Mesenchymal stem cell (in vitro differentiated cells and primary cell): Measurements from ENCODE around the gene NAALADL2.
"Not testable (repeated sequence)": the region's sequence is repeated elsewhere in the genome, so short reads cannot be mapped to it uniquely, and the experiment has no call there.

Experiments used
- DNase-seq: peaks from one replicate; pipeline ENCODE4 v3.0.0-alpha.2; 2013
- H2AFZ ChIP-seq: one replicate; pipeline ENCODE4 v1.6.1; 2013; ENCODE audit warnings: low read depth, mild to moderate bottlenecking, control low read depth, inconsistent platforms, low read length, moderate library complexity
- H2AK5ac ChIP-seq: 2 replicates; pipeline ENCODE4 v1.6.1; 2013; ENCODE audit warnings: low read length, moderate library complexity, mild to moderate bottlenecking, inconsistent platforms; ENCODE audit not compliant: severe bottlenecking
- H2BK120ac ChIP-seq: one replicate; pipeline ENCODE4 v1.6.1; 2013; ENCODE audit warnings: low read depth, mild to moderate bottlenecking, inconsistent platforms, low read length, moderate library complexity
- H2BK12ac ChIP-seq, 2 experiments: one replicate each; pipeline ENCODE4 v1.6.1; 2013; ENCODE audit warnings: inconsistent platforms in 2 of 2, low read length in 2 of 2, mild to moderate bottlenecking in 2 of 2, moderate library complexity in 2 of 2, control low read depth in 1 of 2
- H2BK15ac ChIP-seq: one replicate; pipeline ENCODE4 v1.6.1; 2013; ENCODE audit warnings: mild to moderate bottlenecking, low read depth, inconsistent platforms; ENCODE audit not compliant: poor library complexity, severe bottlenecking
- H2BK5ac ChIP-seq: 2 replicates; pipeline ENCODE4 v1.6.1; 2013; ENCODE audit warnings: low read depth, mild to moderate bottlenecking, low read length, control low read depth, inconsistent platforms; ENCODE audit not compliant: poor library complexity, severe bottlenecking
- H3K14ac ChIP-seq, 2 experiments: one replicate each; pipeline ENCODE4 v1.6.1; 2013; ENCODE audit warnings: inconsistent platforms in 2 of 2, low read length in 2 of 2, control low read depth in 1 of 2, mild to moderate bottlenecking in 1 of 2, moderate library complexity in 1 of 2
- H3K18ac ChIP-seq, 2 experiments: one replicate each; pipeline ENCODE4 v1.6.1; 2013; ENCODE audit warnings: inconsistent platforms in 2 of 2, low read length in 2 of 2, control low read depth in 1 of 2, low read depth in 1 of 2, mild to moderate bottlenecking in 1 of 2
- H3K23ac ChIP-seq, 2 experiments: one replicate each; pipeline ENCODE4 v1.6.1; 2013; ENCODE audit warnings: inconsistent platforms in 2 of 2, low read length in 2 of 2, mild to moderate bottlenecking in 2 of 2, moderate library complexity in 2 of 2, control low read depth in 1 of 2
- H3K27ac ChIP-seq: 2 replicates; pipeline ENCODE4 v1.5.1; 2013; ENCODE audit warnings: mild to moderate bottlenecking, moderate library complexity, low read length, control low read depth, inconsistent platforms; ENCODE audit not compliant: poor library complexity, severe bottlenecking
- H3K27me3 ChIP-seq, 2 experiments: 2 replicates each; pipeline versions ENCODE4 v1.6.1 to v1.7.0; 2013; ENCODE audit warnings: low read length in 2 of 2, mild to moderate bottlenecking in 2 of 2, moderate library complexity in 2 of 2, control low read depth in 1 of 2, inconsistent platforms in 1 of 2; ENCODE audit not compliant: control insufficient read depth in 1 of 2, insufficient read depth in 1 of 2
- H3K36me3 ChIP-seq, 2 experiments: 2 replicates each; pipeline versions ENCODE4 v1.6.1 to v1.7.0; 2013; ENCODE audit warnings: low read length in 2 of 2, control low read depth in 1 of 2, inconsistent platforms in 1 of 2, low read depth in 1 of 2, mild to moderate bottlenecking in 1 of 2; ENCODE audit not compliant: insufficient read depth in 2 of 2, control insufficient read depth in 1 of 2
- H3K4ac ChIP-seq, 2 experiments: one replicate each; pipeline ENCODE4 v1.6.1; 2013; ENCODE audit warnings: inconsistent platforms in 2 of 2, low read length in 2 of 2, mild to moderate bottlenecking in 2 of 2, moderate library complexity in 2 of 2, control low read depth in 1 of 2, low read depth in 1 of 2
- H3K4me1 ChIP-seq: 2 replicates; pipeline ENCODE4 v1.6.1; 2013; ENCODE audit warnings: low read depth, low read length, control low read depth; ENCODE audit not compliant: control insufficient read depth, insufficient read depth
- H3K4me2 ChIP-seq: 2 replicates; pipeline ENCODE4 v1.6.1; 2013; ENCODE audit warnings: low read length, mild to moderate bottlenecking, inconsistent platforms; ENCODE audit not compliant: poor library complexity, severe bottlenecking
- H3K4me3 ChIP-seq, 2 experiments: 2 replicates each; pipeline versions ENCODE4 v1.5.1 to v1.7.0; 2013; ENCODE audit warnings: low read length in 2 of 2, mild to moderate bottlenecking in 2 of 2, control low read depth in 1 of 2, low read depth in 1 of 2; ENCODE audit not compliant: insufficient read depth in 1 of 2
- H3K79me1 ChIP-seq: replicated peaks from 2 replicates; pipeline ENCODE4 v1.6.1; 2013; ENCODE audit warnings: mild to moderate bottlenecking, control low read depth, low read length, inconsistent platforms; ENCODE audit not compliant: poor library complexity, severe bottlenecking
- H3K9ac ChIP-seq: 2 replicates; pipeline ENCODE4 v1.7.0; 2013; ENCODE audit warnings: mild to moderate bottlenecking, low read length, moderate library complexity
- H3K9me3 ChIP-seq: 2 replicates; pipeline ENCODE4 v1.7.0; 2013; ENCODE audit warnings: mild to moderate bottlenecking, low read length; ENCODE audit not compliant: control insufficient read depth
- H4K8ac ChIP-seq: one replicate; pipeline ENCODE4 v1.6.1; 2013; ENCODE audit warnings: inconsistent platforms, mild to moderate bottlenecking, low read length, moderate library complexity
- H4K91ac ChIP-seq: one replicate; pipeline ENCODE4 v1.6.1; 2013; ENCODE audit warnings: mild to moderate bottlenecking, low read length, inconsistent platforms
- WGBS: methylation state at CpG from one replicate; pipeline ENCODE4 v1.1.7; 2013; ENCODE audit warnings: mixed read lengths; 5-methylcytosine and 5-hydroxymethylcytosine counted together

Gene NAALADL2

DNA sequence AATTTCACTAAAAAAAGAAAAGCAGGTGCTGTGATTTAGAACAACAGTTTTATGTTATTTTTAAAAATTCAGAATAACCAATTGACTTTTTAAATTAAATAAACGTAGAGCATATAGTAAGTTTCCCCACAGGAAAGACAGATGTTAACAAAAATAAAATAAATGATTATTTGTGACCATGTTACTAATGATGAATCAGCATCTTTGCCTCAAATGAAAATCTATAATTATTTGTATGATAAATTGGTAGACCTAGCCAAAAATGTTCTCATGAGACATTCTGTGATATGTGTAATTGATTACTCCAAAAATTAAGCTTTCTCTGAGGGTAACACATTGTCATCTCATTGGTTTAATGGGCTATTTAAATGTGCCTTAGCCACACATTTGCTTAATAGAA lies 948.0 kb downstream of the NAALADL2 start:
- Histone ChIP-seq H3K79me1 (no peaks in the 10 kb centered on the region), H3K4me3 (no peak overlapping the region), H2BK120ac (no peak overlapping the region), H3K4ac (no peak overlapping the region), H3K4me1 (no peaks in the 10 kb centered on the region), H2BK5ac (no peak overlapping the region), H4K91ac (no peak overlapping the region), H3K9me3 (no peaks in the 10 kb centered on the region), H3K27me3 (no peaks in the 10 kb centered on the region), H2AFZ (no peak overlapping the region), H3K9ac (no peak overlapping the region), H3K4me2 (no peak overlapping the region), H3K36me3 (no peaks in the 10 kb centered on the region), H2BK15ac (no peak overlapping the region), H3K18ac (no peak overlapping the region), H2AK5ac (no peak overlapping the region), H2BK12ac (no peak overlapping the region), H4K8ac (no peak overlapping the region), H3K14ac (no peak overlapping the region), H3K27ac (no peak overlapping the region), H3K23ac (no peak overlapping the region)
- no peak for DNase-seq
- no CpG with 5 or more reads among the region's 1 CpG for WGBS

DNA sequence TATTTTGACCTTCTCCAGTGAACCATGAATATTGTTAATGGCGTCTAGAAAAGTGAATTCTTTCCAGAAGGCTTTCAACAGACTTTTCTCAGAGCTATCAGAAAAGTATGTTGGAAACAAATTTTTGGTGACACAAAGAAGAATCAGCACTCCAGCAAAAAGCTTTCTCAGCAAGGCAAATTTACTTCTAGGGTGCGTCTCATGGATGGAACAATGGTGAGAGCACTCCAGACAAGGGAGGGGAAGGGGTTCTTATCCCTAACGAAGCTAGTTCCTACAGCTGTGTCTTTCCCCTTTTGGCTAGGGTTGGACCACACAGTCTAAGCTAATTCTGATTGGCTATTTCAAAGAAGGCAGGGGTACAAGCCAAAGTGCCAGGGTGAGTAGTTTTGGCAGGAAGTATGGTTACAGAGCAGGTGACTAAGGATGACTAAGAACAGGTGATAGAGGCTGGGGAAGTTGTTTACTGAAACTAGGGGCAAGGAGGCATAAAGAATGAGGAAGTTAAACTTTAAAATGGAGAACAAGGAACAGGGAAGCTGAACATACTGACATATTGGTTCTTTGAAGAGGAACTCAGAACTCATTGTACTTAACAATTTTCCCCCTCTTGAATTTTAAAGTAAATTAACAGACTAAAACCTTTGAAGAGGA lies 959.8 kb downstream of the NAALADL2 start:
- Histone ChIP-seq H4K91ac (no peak overlapping the region), H3K4me2 (no peak overlapping the region), H4K8ac (no peak overlapping the region), H3K18ac (no peak overlapping the region), H3K79me1 (no peaks in the 10 kb centered on the region), H3K4me3 (no peak overlapping the region), H3K36me3 (no peaks in the 10 kb centered on the region), H2BK12ac (no peak overlapping the region), H3K9ac (no peak overlapping the region), H2BK15ac (no peak overlapping the region), H3K9me3 (peaks cover 41% of the 10 kb centered on the region), H2AFZ (no peak overlapping the region), H3K23ac (no peak overlapping the region), H2AK5ac (no peak overlapping the region), H3K4ac (no peak overlapping the region), H2BK120ac (no peak overlapping the region), H3K14ac (no peak overlapping the region), H3K27me3 (no peaks in the 10 kb centered on the region), H2BK5ac (no peak overlapping the region), H3K4me1 (no peaks in the 10 kb centered on the region), H3K27ac (no peak overlapping the region)
- WGBS, result 91% methylated on average over 3 of the region's 3 CpGs
- DNase-seq, result no peak

DNA sequence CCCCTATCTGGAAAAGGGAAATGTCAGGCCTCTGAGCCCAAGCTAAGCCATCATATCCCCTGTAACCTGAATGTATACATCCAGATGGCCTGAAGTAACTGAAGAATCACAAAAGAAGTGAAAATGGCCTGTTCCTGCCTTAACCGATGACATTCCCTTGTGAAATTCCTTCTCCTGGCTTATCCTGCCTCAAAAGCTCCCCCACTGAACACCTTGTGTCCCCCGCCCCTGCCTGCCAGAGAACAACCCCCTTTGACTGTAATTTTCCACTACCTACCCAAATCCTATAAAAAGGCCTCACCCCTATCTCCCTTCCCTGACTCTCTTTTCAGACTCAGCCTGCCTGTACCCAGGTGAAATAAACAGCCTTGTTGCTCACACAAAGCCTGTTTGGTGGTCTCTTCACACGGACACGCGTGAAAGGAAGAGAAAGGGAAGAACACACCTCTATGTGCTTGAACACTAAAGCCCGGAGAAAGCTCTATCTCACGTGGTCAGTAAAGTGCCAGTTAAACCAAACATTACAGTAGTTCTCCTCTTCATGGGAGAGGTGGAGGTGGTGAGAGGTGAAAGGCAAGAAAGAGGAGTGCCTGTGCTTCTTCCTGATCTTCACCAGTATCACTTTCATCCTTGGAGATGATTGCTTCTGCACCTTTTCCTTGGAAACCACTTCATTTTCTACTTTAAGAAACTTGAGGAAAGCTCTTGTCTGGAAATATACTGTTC lies 963.8 kb downstream of the NAALADL2 start:
- H4K91ac ChIP-seq, H3K79me1 ChIP-seq, DNase-seq, H3K36me3 ChIP-seq, H2BK12ac ChIP-seq, H3K4ac ChIP-seq, H3K4me1 ChIP-seq, H2AFZ ChIP-seq, H3K4me3 ChIP-seq, H4K8ac ChIP-seq, H2BK120ac ChIP-seq, H2BK5ac ChIP-seq, H3K9ac ChIP-seq, H3K23ac ChIP-seq, H3K4me2 ChIP-seq, H3K27me3 ChIP-seq, H2AK5ac ChIP-seq, H2BK15ac ChIP-seq, H3K14ac ChIP-seq, H3K27ac ChIP-seq, H3K18ac ChIP-seq: not testable (repeated sequence)
- WGBS, result 93% methylated on average over 7 of the region's 7 CpGs
- peaks cover 23% of the 10 kb centered on the region for H3K9me3 ChIP-seq

DNA sequence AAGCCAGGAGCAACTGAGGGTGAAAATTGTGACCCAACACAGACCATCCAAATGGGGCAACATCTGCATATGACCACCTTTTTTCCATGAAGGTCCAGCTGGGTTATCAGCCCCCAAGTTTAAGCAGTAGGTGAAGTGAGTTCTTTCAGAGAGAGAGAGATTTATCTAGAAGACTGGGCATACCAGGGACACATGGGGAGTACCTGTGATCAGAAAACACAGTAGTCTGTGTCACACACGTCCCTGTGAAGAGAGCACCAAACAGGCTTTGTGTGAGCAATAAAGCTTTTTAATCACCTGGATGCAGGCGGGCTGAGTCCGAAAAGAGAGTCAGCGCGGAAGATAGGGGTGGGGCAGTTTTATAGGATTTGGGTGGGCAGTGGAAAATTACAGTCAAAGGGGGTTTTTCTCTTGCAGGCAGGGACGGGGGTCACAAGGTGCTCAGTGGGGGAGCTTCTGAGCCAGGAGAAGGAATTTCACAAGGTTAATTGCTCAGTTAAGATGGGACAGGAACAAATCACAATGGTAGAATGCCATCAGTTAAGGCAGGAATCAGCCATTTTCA lies 966.0 kb downstream of the NAALADL2 start:
- not testable (repeated sequence) for H3K4me3 ChIP-seq, H2BK15ac ChIP-seq, H3K18ac ChIP-seq, H3K9me3 ChIP-seq, H3K23ac ChIP-seq, H4K8ac ChIP-seq, H3K4ac ChIP-seq, H4K91ac ChIP-seq, H2BK12ac ChIP-seq, H3K79me1 ChIP-seq, H2AK5ac ChIP-seq, H3K9ac ChIP-seq, H3K14ac ChIP-seq, DNase-seq, H2BK5ac ChIP-seq, H3K4me2 ChIP-seq, H2BK120ac ChIP-seq, H2AFZ ChIP-seq, H3K4me1 ChIP-seq, H3K27ac ChIP-seq, H3K36me3 ChIP-seq, H3K27me3 ChIP-seq
- 87% methylated on average over 6 of the region's 6 CpGs for WGBS
